ENCODE data around the gene FDXR.
A peak's percentile ranks its signal among the peaks of the same experiment; 100 is the strongest.
"Not testable (repeated sequence)": the region's sequence is repeated elsewhere in the genome, so short reads cannot be mapped to it uniquely, and the experiment has no call there.

Gene FDXR

DNA sequence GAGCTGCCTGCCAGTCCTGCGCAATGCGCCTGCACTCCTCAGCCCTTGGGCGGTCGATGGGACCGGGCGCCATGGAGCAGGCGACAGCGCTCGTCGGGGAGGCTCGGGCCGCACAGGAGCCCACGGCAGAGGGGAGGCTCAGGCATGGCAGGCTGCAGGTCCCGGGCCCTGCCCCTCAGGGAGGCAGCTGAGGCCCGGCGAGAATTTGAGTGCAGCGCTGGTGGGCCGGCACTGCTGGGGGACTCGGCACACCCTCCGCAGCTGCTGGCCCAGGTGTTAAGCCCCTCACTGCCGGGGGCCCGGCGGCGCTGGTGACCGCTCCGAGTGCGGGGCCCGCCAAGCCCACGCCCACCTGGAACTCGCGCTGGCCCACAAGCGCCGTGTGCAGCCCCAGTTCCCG lies 34.2 kb upstream of the FDXR start:
- Histone ChIP-seq H3K9ac (no peak overlapping the region), H3K27ac (no peak overlapping the region), H4K20me1 (ENCODE audit: insufficient read depth) (no peaks in the 10 kb centered on the region), H3K27me3 (ENCODE audit: insufficient read depth, low read depth) (peaks cover 75% of the 10 kb centered on the region), H3K4me2 (no peak overlapping the region), H3K79me2 (ENCODE audit: insufficient read depth, low read depth) (no peaks in the 10 kb centered on the region), H3K36me3 (ENCODE audit: insufficient read depth) (no peaks in the 10 kb centered on the region), H3K4me3 (IDR thresholded peaks at IDR 0.05; ENCODE audit: insufficient read depth, low read depth, low read length) (no peak overlapping the region), H2AFZ (ENCODE audit: low read depth) (no peak overlapping the region), H3K4me1 (ENCODE audit: low read depth, poor library complexity, severe bottlenecking) (no peaks in the 10 kb centered on the region)
- TF ChIP-seq, protein P1, sequence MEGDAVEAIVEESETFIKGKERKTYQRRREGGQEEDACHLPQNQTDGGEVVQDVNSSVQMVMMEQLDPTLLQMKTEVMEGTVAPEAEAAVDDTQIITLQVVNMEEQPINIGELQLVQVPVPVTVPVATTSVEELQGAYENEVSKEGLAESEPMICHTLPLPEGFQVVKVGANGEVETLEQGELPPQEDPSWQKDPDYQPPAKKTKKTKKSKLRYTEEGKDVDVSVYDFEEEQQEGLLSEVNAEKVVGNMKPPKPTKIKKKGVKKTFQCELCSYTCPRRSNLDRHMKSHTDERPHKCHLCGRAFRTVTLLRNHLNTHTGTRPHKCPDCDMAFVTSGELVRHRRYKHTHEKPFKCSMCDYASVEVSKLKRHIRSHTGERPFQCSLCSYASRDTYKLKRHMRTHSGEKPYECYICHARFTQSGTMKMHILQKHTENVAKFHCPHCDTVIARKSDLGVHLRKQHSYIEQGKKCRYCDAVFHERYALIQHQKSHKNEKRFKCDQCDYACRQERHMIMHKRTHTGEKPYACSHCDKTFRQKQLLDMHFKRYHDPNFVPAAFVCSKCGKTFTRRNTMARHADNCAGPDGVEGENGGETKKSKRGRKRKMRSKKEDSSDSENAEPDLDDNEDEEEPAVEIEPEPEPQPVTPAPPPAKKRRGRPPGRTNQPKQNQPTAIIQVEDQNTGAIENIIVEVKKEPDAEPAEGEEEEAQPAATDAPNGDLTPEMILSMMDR (conservative IDR thresholded peaks at IDR 0.05; ENCODE audit: low read depth, low read length) = no peak

- Histone ChIP-seq H3K27me3 (ENCODE audit: insufficient read depth, low read depth) (peaks cover 69% of the 10 kb centered on the region), H2AFZ (ENCODE audit: low read depth) (peak overlapping the region; percentile 27; the same call in 1 of the 2 replicates)
- H3K4me2 ChIP-seq; H3K4me1 ChIP-seq (ENCODE audit: low read depth, poor library complexity, severe bottlenecking); H3K9ac ChIP-seq; H3K4me3 ChIP-seq (IDR thresholded peaks at IDR 0.05; ENCODE audit: insufficient read depth, low read depth, low read length); H3K79me2 ChIP-seq (ENCODE audit: insufficient read depth, low read depth); H3K36me3 ChIP-seq (ENCODE audit: insufficient read depth); H4K20me1 ChIP-seq (ENCODE audit: insufficient read depth); H3K27ac ChIP-seq: not testable (repeated sequence)
Observed at GRCh38 chr17:74906214-74906793, 33.5 kb upstream of the FDXR start.

GRCh38 chr17:74904687-74905409 lies 32.1 kb upstream of the FDXR start:
- no peak overlapping the region for H3K27ac ChIP-seq
- TF ChIP-seq, protein P1 (conservative IDR thresholded peaks at IDR 0.05; ENCODE audit: low read depth, low read length) = no peak
- no peaks in the 10 kb centered on the region for H3K79me2 ChIP-seq (ENCODE audit: insufficient read depth, low read depth)
- H3K4me1 ChIP-seq (ENCODE audit: low read depth, poor library complexity, severe bottlenecking) = no peaks in the 10 kb centered on the region
- no peaks in the 10 kb centered on the region for H3K36me3 ChIP-seq (ENCODE audit: insufficient read depth)
- H2AFZ ChIP-seq (ENCODE audit: low read depth) = no peak overlapping the region
- H3K9ac ChIP-seq = no peak overlapping the region
- H3K27me3 ChIP-seq (ENCODE audit: insufficient read depth, low read depth) = peaks cover 64% of the 10 kb centered on the region
- H4K20me1 ChIP-seq (ENCODE audit: insufficient read depth) = no peaks in the 10 kb centered on the region
- H3K4me2 ChIP-seq = no peak overlapping the region
- no peak overlapping the region for H3K4me3 ChIP-seq (IDR thresholded peaks at IDR 0.05; ENCODE audit: insufficient read depth, low read depth, low read length)

DNA sequence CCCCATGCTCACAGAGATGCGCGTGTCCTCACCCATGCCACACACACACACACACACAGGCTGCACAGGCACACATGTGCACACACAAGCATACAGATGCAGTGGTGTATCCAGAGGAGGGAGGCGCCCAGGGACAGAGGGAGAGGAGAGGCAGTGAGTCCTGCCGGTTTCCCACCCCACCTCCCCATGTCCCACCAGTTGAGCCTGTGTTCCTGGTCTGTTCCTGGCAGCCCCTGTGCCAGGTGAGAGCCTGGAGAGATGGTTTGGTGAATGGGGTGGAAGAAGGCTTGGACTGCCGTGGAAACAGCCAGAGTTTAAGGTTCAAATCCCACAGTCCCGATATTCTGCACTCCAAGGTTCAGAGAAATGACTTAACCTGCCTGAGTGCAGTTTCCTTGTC lies 30.9 kb upstream of the FDXR start:
- Histone ChIP-seq H3K36me3 (ENCODE audit: insufficient read depth) (no peaks in the 10 kb centered on the region), H4K20me1 (ENCODE audit: insufficient read depth) (no peaks in the 10 kb centered on the region), H3K4me2 (no peak overlapping the region), H3K9ac (no peak overlapping the region), H2AFZ (ENCODE audit: low read depth) (no peak overlapping the region), H3K79me2 (ENCODE audit: insufficient read depth, low read depth) (no peaks in the 10 kb centered on the region), H3K27me3 (ENCODE audit: insufficient read depth, low read depth) (peaks cover 62% of the 10 kb centered on the region), H3K27ac (no peak overlapping the region), H3K4me1 (ENCODE audit: low read depth, poor library complexity, severe bottlenecking) (no peaks in the 10 kb centered on the region), H3K4me3 (IDR thresholded peaks at IDR 0.05; ENCODE audit: insufficient read depth, low read depth, low read length) (no peak overlapping the region)
- TF ChIP-seq, protein P1 (conservative IDR thresholded peaks at IDR 0.05; ENCODE audit: low read depth, low read length) = no peak

GRCh38 chr17:74903034-74903433 lies 30.2 kb upstream of the FDXR start:
- TF ChIP-seq, protein P1 (conservative IDR thresholded peaks at IDR 0.05; ENCODE audit: low read depth, low read length) = no peak
- Histone ChIP-seq H3K4me3 (IDR thresholded peaks at IDR 0.05; ENCODE audit: insufficient read depth, low read depth, low read length) (no peak overlapping the region), H3K4me1 (ENCODE audit: low read depth, poor library complexity, severe bottlenecking) (no peaks in the 10 kb centered on the region), H3K9ac (no peak overlapping the region), H3K79me2 (ENCODE audit: insufficient read depth, low read depth) (no peaks in the 10 kb centered on the region), H3K36me3 (ENCODE audit: insufficient read depth) (no peaks in the 10 kb centered on the region), H4K20me1 (ENCODE audit: insufficient read depth) (no peaks in the 10 kb centered on the region), H2AFZ (ENCODE audit: low read depth) (no peak overlapping the region), H3K4me2 (no peak overlapping the region), H3K27me3 (ENCODE audit: insufficient read depth, low read depth) (peaks cover 62% of the 10 kb centered on the region), H3K27ac (no peak overlapping the region)
